Activated CD8-positive, alpha-beta memory T cell treated with anti-CD3 and anti-CD28 coated beads for 4 hours (primary cell): Measurements from ENCODE around the gene UTRN.

Source experiments
- DNase-seq, 2 donors: peaks; one replicate each; pipeline ENCODE4 v3.0.0-alpha.2; 2020; ENCODE audit warnings: low read depth in 2 of 2

The UTRN gene

DNA sequence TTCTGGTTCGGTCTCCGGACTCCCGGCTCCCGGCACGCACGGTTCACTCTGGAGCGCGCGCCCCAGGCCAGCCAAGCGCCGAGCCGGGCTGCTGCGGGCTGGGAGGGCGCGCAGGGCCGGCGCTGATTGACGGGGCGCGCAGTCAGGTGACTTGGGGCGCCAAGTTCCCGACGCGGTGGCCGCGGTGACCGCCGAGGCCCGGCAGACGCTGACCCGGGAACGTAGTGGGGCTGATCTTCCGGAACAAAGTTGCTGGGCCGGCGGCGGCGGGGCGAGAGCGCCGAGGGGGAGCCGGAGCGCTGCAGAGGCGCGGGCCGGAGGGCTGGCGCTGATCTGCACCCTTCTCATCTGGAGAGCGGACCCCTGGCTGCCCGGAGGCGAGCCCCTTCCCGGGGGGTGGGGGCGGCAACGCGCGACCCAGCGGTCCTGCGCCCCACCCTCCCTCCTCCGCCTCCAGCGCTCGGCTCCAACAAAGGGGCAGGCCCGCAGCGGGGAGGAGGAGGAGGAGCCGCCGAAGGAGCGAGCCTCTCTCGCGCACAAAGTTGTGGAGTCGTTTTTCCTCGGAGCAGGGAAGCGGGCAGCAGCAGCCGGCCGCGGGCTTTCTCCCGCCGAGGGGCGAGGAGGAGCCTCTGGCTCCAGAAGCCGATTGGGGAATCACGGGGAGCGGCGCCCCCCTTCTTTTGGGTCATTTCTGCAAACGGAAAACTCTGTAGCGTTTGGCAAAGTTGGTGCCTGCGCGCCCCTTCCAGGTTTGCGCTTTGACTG, at the start of gene UTRN:
TSS of gene UTRN (plus strand) at position 553 of the 765 bp plus-strand sequence. CDS start 6,494 bp downstream, outside the sequence.
- no peak for DNase-seq

- no peak for DNase-seq
These were observed 40.4 kb upstream of the UTRN start for GRCh38 chr6:144244688-144245087.

GRCh38 chr6:144246988-144247387, 38.1 kb upstream of the UTRN start:
- no peak for DNase-seq

- no peak for DNase-seq
These were observed 37.1 kb upstream of the UTRN start for GRCh38 chr6:144248003-144248402.

GRCh38 chr6:144248476-144249301, 36.4 kb upstream of the UTRN start:
- no peak for DNase-seq

DNA sequence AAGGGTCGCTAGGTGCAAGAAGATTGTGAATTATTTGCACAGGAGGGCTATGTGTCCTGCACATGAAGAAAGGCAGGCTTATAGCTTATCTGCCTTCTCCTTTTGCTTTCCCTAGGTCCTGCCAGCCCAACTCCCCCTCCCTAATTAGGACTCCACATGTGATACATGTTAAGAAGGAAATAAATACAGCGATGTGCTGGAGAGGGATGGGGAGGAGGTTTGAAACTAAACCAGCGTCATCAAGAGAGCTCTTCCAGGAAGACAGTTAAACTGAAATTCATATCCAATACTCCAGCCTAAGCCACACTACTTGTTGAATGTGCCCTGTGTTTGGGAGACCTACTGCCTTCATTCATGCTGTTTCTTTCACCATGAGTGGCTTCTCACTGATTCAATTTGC, 34.9 kb upstream of the UTRN start:
- no peak for DNase-seq

DNA sequence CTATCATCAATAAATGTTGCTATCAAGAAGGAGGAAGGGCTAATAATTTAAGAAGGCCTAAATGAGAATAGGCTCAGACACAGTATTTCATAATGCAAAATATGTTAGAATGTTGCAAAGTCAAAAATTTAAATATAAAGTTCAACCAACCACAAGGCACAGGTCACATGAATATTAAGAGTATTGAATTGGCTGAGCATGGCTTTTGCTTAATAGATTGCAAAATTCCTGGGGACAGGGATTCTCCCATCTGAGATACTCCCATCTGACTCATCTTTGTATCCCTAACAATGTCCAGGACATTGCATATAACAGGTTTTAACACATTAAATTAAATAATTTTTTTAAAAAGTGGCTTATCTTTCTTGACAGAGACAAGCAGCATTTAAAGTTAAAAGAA, 32.9 kb upstream of the UTRN start:
- DNase-seq: no peak

GRCh38 chr6:144259986-144260385, 25.1 kb upstream of the UTRN start:
- DNase-seq: no peak

DNA sequence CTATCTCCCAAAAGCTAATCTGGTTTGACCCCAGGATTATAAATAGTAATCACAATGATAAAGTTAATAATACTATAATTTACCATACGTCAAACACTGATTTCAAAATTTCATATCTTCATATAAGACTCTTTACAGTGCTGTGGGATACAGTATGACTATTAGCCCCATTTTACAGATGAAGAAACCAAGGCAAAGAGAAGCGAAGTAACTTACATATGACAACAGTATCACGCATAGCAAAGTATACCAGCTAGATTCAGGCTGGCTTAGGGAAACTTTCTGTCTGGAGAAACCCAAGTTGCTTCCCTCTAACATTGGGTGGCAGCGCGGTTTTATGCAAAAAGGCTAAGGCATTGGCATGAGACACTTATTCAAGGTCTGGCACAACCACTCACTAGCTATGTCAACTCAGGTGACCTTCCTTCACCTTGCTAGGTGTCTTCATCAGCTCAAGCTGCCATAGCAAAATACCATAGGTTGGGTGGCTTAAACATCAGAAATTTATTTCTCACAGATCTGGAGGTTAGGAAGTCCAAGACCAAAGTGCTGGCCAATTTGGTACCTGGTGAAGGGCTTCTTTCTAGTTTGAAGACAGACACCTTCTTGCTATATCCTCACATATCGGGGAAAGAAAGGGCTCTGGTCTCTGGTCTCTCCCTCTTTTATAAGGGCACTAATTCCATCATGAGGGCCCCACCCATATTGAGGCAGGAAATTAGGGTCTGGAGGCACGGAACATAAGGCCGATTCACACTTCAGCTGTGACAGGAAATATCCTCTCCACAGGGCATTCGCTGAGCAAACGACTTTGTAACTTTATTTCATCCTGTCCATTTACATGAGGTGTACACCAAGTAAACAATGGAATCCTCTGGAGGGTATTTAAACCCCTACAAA, 22.4 kb upstream of the UTRN start:
- no peak for DNase-seq

GRCh38 chr6:144263786-144264185, 21.3 kb upstream of the UTRN start:
- DNase-seq: no peak

DNA sequence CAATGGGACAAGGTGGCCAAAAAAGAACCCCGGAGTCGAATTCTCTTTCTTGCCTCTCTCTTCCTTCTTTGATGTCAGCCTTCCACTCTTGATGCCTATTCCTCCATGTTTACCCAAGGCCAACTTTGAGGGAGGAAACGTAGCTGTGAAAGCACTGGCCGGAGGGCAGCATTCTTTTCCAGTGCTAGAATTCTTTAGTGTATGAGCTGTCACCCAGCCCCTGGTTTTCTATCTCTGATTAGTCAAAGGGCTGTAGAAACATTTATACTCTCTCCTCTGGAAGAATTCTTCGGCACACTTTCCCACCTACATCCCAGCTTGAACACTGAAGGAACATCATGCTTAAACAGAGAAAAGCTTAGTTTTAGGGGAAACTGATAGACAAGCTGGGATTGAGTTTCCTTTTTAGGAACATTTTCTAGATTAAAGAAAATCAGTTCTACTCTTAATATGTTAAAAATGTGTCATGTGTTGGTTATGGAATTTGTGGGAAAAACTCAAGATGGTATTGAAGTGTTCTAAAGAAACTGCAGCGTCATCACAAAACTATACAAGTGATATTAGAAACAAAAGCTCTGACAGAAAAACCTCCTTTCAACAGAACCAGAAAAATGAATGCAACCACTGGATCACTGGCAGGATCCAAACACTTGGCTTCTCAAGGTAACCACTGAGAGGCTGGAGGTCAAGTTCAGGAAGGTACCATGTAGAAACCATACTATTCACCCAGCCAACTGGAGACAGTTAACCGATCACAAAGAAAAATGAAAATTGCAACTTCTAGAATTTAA, 20.7 kb upstream of the UTRN start:
- DNase-seq: no peak

GRCh38 chr6:144265061-144265357, 20.1 kb upstream of the UTRN start:
- no peak for DNase-seq

GRCh38 chr6:144265390-144265789, 19.7 kb upstream of the UTRN start:
- DNase-seq: no peak

- DNase-seq: no peak
These were observed 19.0 kb upstream of the UTRN start for GRCh38 chr6:144266091-144266649.

DNA sequence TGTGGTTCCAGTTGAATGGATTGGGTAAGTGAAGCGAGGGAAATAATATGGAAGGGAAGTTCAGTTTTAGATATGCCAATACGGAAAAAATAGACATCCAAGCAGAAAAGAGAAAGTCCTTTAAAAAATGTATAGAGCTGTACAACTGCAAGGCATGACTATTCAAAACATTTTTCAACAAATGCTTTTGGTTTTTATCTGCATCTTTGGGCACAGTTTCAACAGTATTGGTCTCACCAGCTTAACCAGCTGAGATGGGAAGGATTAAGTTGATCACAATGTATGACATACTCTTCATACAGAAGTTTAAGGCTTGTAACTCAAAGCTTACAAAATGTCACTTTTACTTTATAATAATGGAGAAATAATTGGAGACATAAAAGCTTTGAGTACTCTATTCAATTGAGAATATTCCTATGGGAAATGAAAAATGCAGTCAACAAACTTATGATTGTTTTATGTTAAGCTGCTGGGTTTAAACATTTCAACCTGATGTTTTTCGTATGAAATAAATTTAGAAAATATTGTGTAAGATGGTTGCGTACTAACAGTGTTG, 16.3 kb upstream of the UTRN start:
- no peak for DNase-seq

DNA sequence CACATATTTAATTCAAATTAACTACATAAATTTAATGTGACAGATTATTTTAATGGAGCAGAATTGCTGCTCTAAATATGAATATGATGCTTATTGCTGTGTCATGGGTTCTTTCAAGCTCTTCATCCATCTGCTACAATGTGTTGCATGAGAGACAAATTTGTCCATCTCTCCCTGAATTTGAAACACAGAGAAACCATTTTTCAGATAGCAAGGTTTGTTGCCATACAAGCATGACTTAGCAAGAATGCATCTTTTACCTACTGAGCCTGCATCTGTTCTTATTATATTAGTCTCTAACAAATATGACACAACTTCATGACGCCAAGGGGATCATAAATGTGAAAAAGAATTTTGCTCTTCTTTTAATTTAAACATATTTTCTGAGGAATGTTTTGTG, 8.0 kb upstream of the UTRN start:
- no peak for DNase-seq

- no peak for DNase-seq
These were observed 7.4 kb upstream of the UTRN start for GRCh38 chr6:144277605-144278227.

- no peak for DNase-seq
These were observed 6.3 kb upstream of the UTRN start for GRCh38 chr6:144278659-144279314.

DNA sequence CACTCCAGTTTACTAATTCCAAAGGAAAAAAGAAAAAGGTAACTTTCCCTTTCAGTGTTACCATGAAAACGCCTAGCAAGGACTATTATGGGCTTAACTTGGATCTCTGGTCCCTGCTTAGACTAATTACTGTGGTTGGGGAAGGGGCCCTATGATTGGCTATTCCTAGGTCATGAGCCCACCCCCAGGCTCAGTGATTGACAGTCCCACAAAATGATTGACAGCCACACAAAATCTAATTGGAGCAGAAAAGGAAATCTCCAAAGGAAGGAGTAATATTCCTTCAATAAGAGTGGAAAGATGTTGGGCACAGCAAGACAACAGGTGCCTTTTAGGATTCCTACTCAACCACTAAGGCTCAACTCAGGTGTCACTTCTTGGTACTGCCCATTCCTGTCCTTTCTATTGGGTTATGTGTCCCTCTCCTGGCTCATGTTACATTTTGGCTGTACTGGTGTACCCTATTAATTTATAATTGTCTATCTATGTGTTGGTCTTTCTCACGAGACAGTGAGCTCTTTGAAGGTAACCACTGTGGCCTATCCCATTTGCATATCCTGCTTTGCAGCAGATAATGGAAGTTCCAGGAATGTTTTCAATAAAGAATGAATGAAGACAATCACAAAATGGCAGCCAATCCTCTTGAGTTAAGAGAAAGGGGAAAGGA, 5.5 kb upstream of the UTRN start:
- no peak for DNase-seq
